SU-DHL-6 (cell line): ENCODE measurements around the gene RAD51B.

Experiments
- EZH2phosphoT487 ChIP-seq: fragments of 200-600 bp; sonication (generic), shearing (Covaris generic); conservative IDR thresholded peaks from 2 replicates; pipeline ENCODE4 v1.6.1; 2018; ENCODE audit warnings: mild to moderate bottlenecking, antibody characterized with exemption, low read length, moderate library complexity, mixed read lengths
- TF ChIP-seq, protein P1 (sequence below): fragments of 200-600 bp; sonication (generic); IDR thresholded peaks from one replicate; pipeline ENCODE4 v1.5.1; 2017; ENCODE audit warnings: antibody characterized with exemption, mild to moderate bottlenecking, low read length, moderate library complexity; ENCODE audit not compliant: insufficient read depth, poor library complexity, severe bottlenecking

DNA sequence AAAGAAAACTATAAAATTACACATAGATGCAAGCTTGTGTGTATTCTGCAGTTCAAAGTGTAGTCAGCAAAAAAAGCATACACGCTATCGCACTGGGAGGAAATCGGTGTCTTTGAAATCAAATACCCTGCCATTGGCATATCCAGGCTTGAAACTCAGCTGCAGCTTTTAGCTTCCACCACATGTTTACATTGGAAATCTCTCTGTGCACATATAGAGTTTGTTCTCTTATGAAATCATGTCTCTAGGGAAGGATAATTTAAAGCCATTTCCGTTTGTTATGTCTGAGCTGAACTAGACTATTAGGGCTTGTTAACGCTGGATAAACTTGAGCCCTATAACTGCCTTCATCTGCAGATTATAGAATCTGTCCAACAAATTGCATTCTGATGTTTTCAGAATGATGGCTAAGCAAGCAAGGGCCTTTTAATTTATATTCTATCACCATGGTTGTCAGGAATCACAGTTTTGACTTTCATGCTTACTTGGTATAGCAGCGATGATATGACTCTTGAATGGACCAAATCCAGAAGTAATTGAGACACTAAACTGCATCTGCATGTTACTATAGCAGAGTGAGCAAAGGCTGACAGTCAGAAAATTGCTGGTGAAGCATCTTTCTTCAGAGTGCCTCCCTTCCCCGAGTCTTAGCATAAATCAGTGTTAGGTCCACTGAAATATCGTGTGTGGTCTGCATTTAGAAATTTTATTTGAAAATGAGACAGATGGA lies 530.5 kb downstream of the RAD51B start:
- TF ChIP-seq, protein P1, sequence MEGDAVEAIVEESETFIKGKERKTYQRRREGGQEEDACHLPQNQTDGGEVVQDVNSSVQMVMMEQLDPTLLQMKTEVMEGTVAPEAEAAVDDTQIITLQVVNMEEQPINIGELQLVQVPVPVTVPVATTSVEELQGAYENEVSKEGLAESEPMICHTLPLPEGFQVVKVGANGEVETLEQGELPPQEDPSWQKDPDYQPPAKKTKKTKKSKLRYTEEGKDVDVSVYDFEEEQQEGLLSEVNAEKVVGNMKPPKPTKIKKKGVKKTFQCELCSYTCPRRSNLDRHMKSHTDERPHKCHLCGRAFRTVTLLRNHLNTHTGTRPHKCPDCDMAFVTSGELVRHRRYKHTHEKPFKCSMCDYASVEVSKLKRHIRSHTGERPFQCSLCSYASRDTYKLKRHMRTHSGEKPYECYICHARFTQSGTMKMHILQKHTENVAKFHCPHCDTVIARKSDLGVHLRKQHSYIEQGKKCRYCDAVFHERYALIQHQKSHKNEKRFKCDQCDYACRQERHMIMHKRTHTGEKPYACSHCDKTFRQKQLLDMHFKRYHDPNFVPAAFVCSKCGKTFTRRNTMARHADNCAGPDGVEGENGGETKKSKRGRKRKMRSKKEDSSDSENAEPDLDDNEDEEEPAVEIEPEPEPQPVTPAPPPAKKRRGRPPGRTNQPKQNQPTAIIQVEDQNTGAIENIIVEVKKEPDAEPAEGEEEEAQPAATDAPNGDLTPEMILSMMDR, result no peak
- TF ChIP-seq EZH2phosphoT487, result no peak
